Measurements from ENCODE around the gene VMP1.

Gene VMP1

GRCh38 chr17:59829217-59830006, 122.0 kb downstream of the VMP1 start:
- Histone ChIP-seq H3K27me3 (replicated peaks; ENCODE audit: control insufficient read depth, insufficient read depth, low read length) (no peaks in the 10 kb centered on the region), H3K36me3 (ENCODE audit: control insufficient read depth, insufficient read depth, low read length) (no peaks in the 10 kb centered on the region), H3K4me3 (replicated peaks; ENCODE audit: low read depth, low read length) (peak overlapping the region; percentile 53)
- DNase-seq (ENCODE audit: extremely low read depth, insufficient read length), result peak; percentile 87
- TF ChIP-seq CTCF (IDR thresholded peaks at IDR 0.05; ENCODE audit: insufficient read depth, low read length, poor library complexity, severe bottlenecking), result no peak

- Histone ChIP-seq H3K36me3 (ENCODE audit: control insufficient read depth, insufficient read depth, low read length) (no peaks in the 10 kb centered on the region), H3K27me3 (replicated peaks; ENCODE audit: control insufficient read depth, insufficient read depth, low read length) (no peaks in the 10 kb centered on the region), H3K4me3 (replicated peaks; ENCODE audit: low read depth, low read length) (no peak overlapping the region)
- TF ChIP-seq CTCF (IDR thresholded peaks at IDR 0.05; ENCODE audit: insufficient read depth, low read length, poor library complexity, severe bottlenecking), result no peak
- no peak for DNase-seq (ENCODE audit: extremely low read depth, insufficient read length)
Measured at GRCh38 chr17:59830007-59830630, 122.7 kb downstream of the VMP1 start.

GRCh38 chr17:59830846-59831486, 123.5 kb downstream of the VMP1 start:
- Histone ChIP-seq H3K36me3 (ENCODE audit: control insufficient read depth, insufficient read depth, low read length) (no peaks in the 10 kb centered on the region), H3K27me3 (replicated peaks; ENCODE audit: control insufficient read depth, insufficient read depth, low read length) (no peaks in the 10 kb centered on the region), H3K4me3 (replicated peaks; ENCODE audit: low read depth, low read length) (no peak overlapping the region)
- TF ChIP-seq CTCF (IDR thresholded peaks at IDR 0.05; ENCODE audit: insufficient read depth, low read length, poor library complexity, severe bottlenecking), result no peak
- no peak for DNase-seq (ENCODE audit: extremely low read depth, insufficient read length)

- Histone ChIP-seq H3K36me3 (ENCODE audit: control insufficient read depth, insufficient read depth, low read length) (no peaks in the 10 kb centered on the region), H3K27me3 (replicated peaks; ENCODE audit: control insufficient read depth, insufficient read depth, low read length) (no peaks in the 10 kb centered on the region), H3K4me3 (replicated peaks; ENCODE audit: low read depth, low read length) (no peak overlapping the region)
- peak; percentile 74 for DNase-seq (ENCODE audit: extremely low read depth, insufficient read length)
- no peak for TF ChIP-seq CTCF (IDR thresholded peaks at IDR 0.05; ENCODE audit: insufficient read depth, low read length, poor library complexity, severe bottlenecking)
Measured at GRCh38 chr17:59832883-59833379, 125.5 kb downstream of the VMP1 start.

- DNase-seq (ENCODE audit: extremely low read depth, insufficient read length), result peak; percentile 84
- Histone ChIP-seq H3K27me3 (replicated peaks; ENCODE audit: control insufficient read depth, insufficient read depth, low read length) (no peaks in the 10 kb centered on the region), H3K36me3 (ENCODE audit: control insufficient read depth, insufficient read depth, low read length) (peaks cover 7% of the 10 kb centered on the region), H3K4me3 (replicated peaks; ENCODE audit: low read depth, low read length) (peak overlapping the region; percentile 86)
- no peak for TF ChIP-seq CTCF (IDR thresholded peaks at IDR 0.05; ENCODE audit: insufficient read depth, low read length, poor library complexity, severe bottlenecking)
Measured at GRCh38 chr17:59837308-59838051, 130.0 kb downstream of the VMP1 start.
